GM12878 (cell line): ENCODE measurements around the gene ILF2. TPM values are rescaled to one million over a fixed set of nuclear protein-coding genes. Genes with fewer than 3 reads are reported as not detected.
"Not testable (repeated sequence)": the region's sequence is repeated elsewhere in the genome, so short reads cannot be mapped to it uniquely, and the experiment has no call there.

Experiments
- ATAC-seq: fragments of 200-7000 bp; cut with Tn5 transposase; 3 replicates; pipeline ENCODE4 v1.9.1; 2020; ENCODE audit warnings: mild to moderate bottlenecking, moderate library complexity
- BruUV-seq: library from RNA; stranded (reverse); fragments of 400-500 nt; replicated peaks from 2 replicates; lab custom pipeline; 2021; lab: Mats Ljungman, UMichigan
- CTCF ChIA-PET: fragments of 300-600 bp; sonication (Branson Sonifier 250); formaldehyde crosslinking; extraction: SDS; loops from one replicate; lab custom pipeline; 2021; ENCODE audit warnings: inconsistent platforms; lab: Yijun Ruan, JAX
- POLR2A ChIA-PET: fragments of 350-600 bp; formaldehyde crosslinking; extraction: SDS; loops from one replicate; lab custom pipeline; 2021; ENCODE audit warnings: inconsistent platforms; lab: Charles Lee
- RAD21 ChIA-PET: fragments of 300-600 bp; sonication (Branson Sonifier 250); formaldehyde crosslinking; loops from one replicate; lab custom pipeline; 2023; ENCODE audit warnings: antibody characterized with exemption; ENCODE audit not compliant: unreplicated experiment; lab: Charles Lee
- SMC1A ChIA-PET: fragments of 300-600 bp; sonication (Branson Sonifier 250); formaldehyde crosslinking; loops from one replicate; lab custom pipeline; 2023; ENCODE audit not compliant: unreplicated experiment, uncharacterized antibody; lab: Charles Lee
- DNase-seq: peaks from one replicate; pipeline ENCODE4 v3.0.0-alpha.2; 2011; ENCODE audit warnings: low read depth, low spot score
- FAIRE-seq: peaks from 3 replicates; lab custom pipeline; 2011; peaks lifted over from hg19 to GRCh38; lab: Jason Lieb, UNC
- H2AFZ ChIP-seq: 2 replicates; pipeline ENCODE4 v1.6.0; 2011; ENCODE audit warnings: low read depth, low read length, control low read depth; ENCODE audit not compliant: control insufficient read depth
- H3K27ac ChIP-seq: 2 replicates; pipeline ENCODE4 v1.5.1; 2011; ENCODE audit warnings: control low read depth; ENCODE audit not compliant: control insufficient read depth, insufficient read depth
- H3K27me3 ChIP-seq, 2 experiments: replicated peaks in 1 of 2; 2 replicates each; pipeline versions ENCODE4 v1.6.0 to v1.6.1; 2011; ENCODE audit warnings: low read length in 1 of 2; ENCODE audit not compliant: control insufficient read depth in 2 of 2, insufficient read depth in 2 of 2
- H3K36me3 ChIP-seq, 2 experiments: 2 replicates each; pipeline ENCODE4 v1.5.1; 2011; ENCODE audit warnings: low read length in 1 of 2; ENCODE audit not compliant: control insufficient read depth in 2 of 2, insufficient read depth in 2 of 2
- H3K4me1 ChIP-seq: 2 replicates; pipeline ENCODE4 v1.6.1; 2011; ENCODE audit warnings: mild to moderate bottlenecking, low read length, moderate library complexity, mixed read lengths; ENCODE audit not compliant: control insufficient read depth, insufficient read depth
- H3K4me2 ChIP-seq: 2 replicates; pipeline ENCODE4 v1.6.0; 2011; ENCODE audit warnings: control low read depth; ENCODE audit not compliant: control insufficient read depth, insufficient read depth
- H3K4me3 ChIP-seq: fragments of 200-600 bp; sonication (generic); 2 replicates; pipeline ENCODE4 v1.5.1; 2016
- H3K79me2 ChIP-seq: 2 replicates; pipeline ENCODE4 v1.6.0; 2011; ENCODE audit warnings: low read length; ENCODE audit not compliant: control insufficient read depth, insufficient read depth
- H3K9ac ChIP-seq: 2 replicates; pipeline ENCODE4 v1.8.0; 2011; ENCODE audit warnings: low read length, control low read depth, mixed read lengths; ENCODE audit not compliant: control insufficient read depth, insufficient read depth
- H3K9me3 ChIP-seq: replicated peaks from 3 replicates; pipeline ENCODE4 v1.5.1; 2011; ENCODE audit warnings: mild to moderate bottlenecking, low read length; ENCODE audit not compliant: control insufficient read depth, insufficient read depth
- H4K20me1 ChIP-seq: 2 replicates; pipeline ENCODE4 v1.6.0; 2011; ENCODE audit not compliant: control insufficient read depth, insufficient read depth
- BMI1 ChIP-seq: fragments of 450-650 bp; IDR thresholded peaks from 2 replicates; pipeline ENCODE4 v1.6.1; 2016; ENCODE audit warnings: mild to moderate bottlenecking, moderate library complexity, borderline replicate concordance
- E2F4 ChIP-seq: IDR thresholded peaks from 2 replicates; pipeline ENCODE4 v1.6.1; 2012; ENCODE audit warnings: low read depth, low read length, improper control_type of control experiment
- GABPA ChIP-seq: IDR thresholded peaks from 2 replicates; pipeline ENCODE4 v1.6.1; 2014; ENCODE audit warnings: antibody characterized with exemption, low read depth, mild to moderate bottlenecking, inconsistent platforms
- SIX5 ChIP-seq: IDR thresholded peaks from 2 replicates; pipeline ENCODE4 v1.6.1; 2011; ENCODE audit warnings: mild to moderate bottlenecking, low read depth, low read length, moderate library complexity; ENCODE audit not compliant: severe bottlenecking
- SRF ChIP-seq, 2 experiments: IDR thresholded peaks; 2 replicates each; pipeline ENCODE4 v1.6.1; 2011; ENCODE audit warnings: low read depth in 2 of 2, low read length in 2 of 2, mild to moderate bottlenecking in 1 of 2, moderate library complexity in 1 of 2
- WGBS: methylation state at CpG from one replicate; pipeline ENCODE4 v1.1.6; 2016; ENCODE audit warnings: low lambda C conversion rate; ENCODE audit not compliant: insufficient replicate concordance, insufficient coverage; ENCODE audit errors: missing lambda C conversion rate; 5-methylcytosine and 5-hydroxymethylcytosine counted together
- in situ Hi-C: fragments of 300-500 bp; cut with MboI; formaldehyde crosslinking; loops from 9 replicates; pipeline ENCODE4 v1.14.3; 2018; ENCODE audit warnings: mixed read lengths
- intact Hi-C: fragments of 100-400 bp; cut with micrococcal nuclease; formaldehyde crosslinking; loops from one replicate; pipeline ENCODE4 v1.14.2; 2022; ENCODE audit not compliant: unreplicated experiment
- polyA plus RNA-seq, 11 experiments: library from polyadenylated mRNA; depleted of rRNA in 4 of 11; unstranded in 6 of 11; stranded (reverse) in 5 of 11; fragments of >200 nt; fragmentation: Nextera tagmentation in 4 of 11; fragmentation: Illumina TruSeq in 1 of 11; extraction: Ambion mirVana in 4 of 11; extraction: Trizol in 1 of 11; gene quantifications; 1 replicate in 1 of 11; 2 replicates in 10 of 11; pipeline versions ENCODE4 v1.2.1 to v1.2.3, GENCODE V29; 2011 to 2016; ENCODE audit warnings: inconsistent platforms in 2 of 11, missing spikeins in 2 of 11, low read depth in 1 of 11
- total RNA-seq, 4 experiments: library from RNA; depleted of rRNA in 3 of 4; stranded (reverse); fragments of >200 nt in 3 of 4; fragmentation: Illumina TruSeq in 1 of 4; extraction: Trizol in 1 of 4; gene quantifications; 2 replicates each; pipeline versions ENCODE4 v1.2.1 to v1.2.3, GENCODE V29; 2013 to 2021

Gene ILF2
- total and polyA plus RNA-seq, 10 of the 15 experiments (the other 5 are each of a cell fraction or from before 2014, with no cell fraction given) = 261 to 520 (median 449) TPM

- H3K9me3 ChIP-seq, intact Hi-C loops, H3K9ac ChIP-seq, H2AFZ ChIP-seq, in situ Hi-C loops, ATAC-seq, H3K27me3 ChIP-seq, H3K4me1 ChIP-seq, H4K20me1 ChIP-seq, H3K4me2 ChIP-seq, RAD21 ChIA-PET, H3K27ac ChIP-seq, BruUV-seq, DNase-seq, FAIRE-seq, H3K4me3 ChIP-seq: not testable (repeated sequence)
- H3K79me2 ChIP-seq = peaks cover 21% of the 10 kb centered on the region
- WGBS = 100% methylated on average over 5 of the region's 5 CpGs
- CTCF ChIA-PET = interaction anchor here (1.0 to 1.3 kb wide), 3 partner anchors 61 to 129 kb away, joined by 3 to 4 read pairs (median 3); no protein-coding TSS in a partner anchor
- H3K36me3 ChIP-seq = peaks cover 8 to 60% of the 10 kb centered on the region in 2 experiments
- POLR2A ChIA-PET = interaction anchor here (0.5 kb wide), 2 partner anchors 16 to 75 kb away, joined by 3 to 4 read pairs; no protein-coding TSS in a partner anchor
- SMC1A ChIA-PET = interaction anchor here (0.8 kb wide), 1 partner anchor 47 kb away, joined by 3 read pairs; no protein-coding TSS in a partner anchor
These were observed 30.6 kb downstream of the ILF2 start for GRCh38 chr1:153640213-153640612.

GRCh38 chr1:153639280-153639679 lies 31.5 kb downstream of the ILF2 start:
- H4K20me1 ChIP-seq = no peaks in the 10 kb centered on the region
- no peak overlapping the region for H3K27ac ChIP-seq
- ChIA-PET SMC1A (interaction anchor here (0.8 kb wide), 1 partner anchor 46 kb away, joined by 3 read pairs; no protein-coding TSS in a partner anchor), POLR2A (no interaction called here), RAD21 (no interaction called here), CTCF (interaction anchor here (1.0 to 1.7 kb wide), 4 partner anchors 61 to 128 kb away, joined by 3 to 6 read pairs (median 4); no protein-coding TSS in a partner anchor)
- H3K9ac ChIP-seq = no peak overlapping the region
- H3K4me3 ChIP-seq = no peak overlapping the region
- H3K9me3 ChIP-seq = no peaks in the 10 kb centered on the region
- peaks cover 30% of the 10 kb centered on the region for H3K79me2 ChIP-seq
- no peaks in the 10 kb centered on the region for H3K27me3 ChIP-seq
- no peak for FAIRE-seq
- DNase-seq = no peak
- 93% methylated on average over 3 of the region's 3 CpGs for WGBS
- H3K4me1 ChIP-seq = no peaks in the 10 kb centered on the region
- H2AFZ ChIP-seq = no peak overlapping the region
- in situ Hi-C loops (no loop called here), intact Hi-C loops (no loop called here)
- TF ChIP-seq BMI1 = no peak
- no peak for TF ChIP-seq E2F4
- no peak for TF ChIP-seq GABPA
- TF ChIP-seq SIX5 = no peak
- no peak for TF ChIP-seq SRF (IDR thresholded peaks at IDR 0.05; ENCODE audit: low read depth in 2 of 2, low read length in 2 of 2)
- no peak for ATAC-seq
- H3K36me3 ChIP-seq = peaks cover 5 to 57% of the 10 kb centered on the region in 2 experiments
- BruUV-seq = no TSS peak
- no peak overlapping the region for H3K4me2 ChIP-seq
